SK-N-SH treated with all-trans-retinoic acid at 6 μM for 48 hours (cell line): ENCODE data around the gene IMPACT.
A peak's percentile ranks its signal among the peaks of the same experiment; 100 is the strongest.

Experiments used
- ATAC-seq: fragments of 200-7000 bp; cut with Tn5 transposase; 3 replicates; pipeline ENCODE4 v1.9.1; 2020; ENCODE audit warnings: mild to moderate bottlenecking, moderate library complexity
- ARNTL ChIP-seq: fragments of 450-650 bp; formaldehyde crosslinking; IDR thresholded peaks from 2 replicates; pipeline ENCODE4 v1.5.0; 2020; ENCODE audit warnings: low read depth, mild to moderate bottlenecking, moderate library complexity, borderline replicate concordance
- CSDC2 ChIP-seq: fragments of 250-450 bp; sonication (Bioruptor Pico); IDR thresholded peaks from 2 replicates; pipeline ENCODE4 v1.5.0; 2020; ENCODE audit warnings: mild to moderate bottlenecking, moderate library complexity
- ESRRG ChIP-seq: fragments of 250-450 bp; sonication (Bioruptor Pico); IDR thresholded peaks from 2 replicates; pipeline ENCODE4 v1.6.1; 2021; ENCODE audit warnings: mild to moderate bottlenecking
- GLIS3 ChIP-seq: fragments of 250-450 bp; sonication (Bioruptor Pico); IDR thresholded peaks from 2 replicates; pipeline ENCODE4 v1.5.0; 2020; ENCODE audit warnings: mild to moderate bottlenecking, moderate library complexity
- ISL1 ChIP-seq: fragments of 250-450 bp; sonication (Bioruptor Pico); IDR thresholded peaks from 2 replicates; pipeline ENCODE4 v2.1.2; 2022; ENCODE audit warnings: mild to moderate bottlenecking, moderate library complexity
- OSR1 ChIP-seq: fragments of 250-450 bp; sonication (Bioruptor Pico); IDR thresholded peaks from 2 replicates; pipeline ENCODE4 v1.8.0; 2022; ENCODE audit warnings: moderate library complexity, mild to moderate bottlenecking, inconsistent platforms
- PPARA ChIP-seq: fragments of 250-450 bp; sonication (Bioruptor Pico); IDR thresholded peaks from 2 replicates; pipeline ENCODE4 v1.5.0; 2020; ENCODE audit warnings: mild to moderate bottlenecking, borderline replicate concordance
- RARB ChIP-seq: fragments of 250-450 bp; sonication (Bioruptor Pico); IDR thresholded peaks from 2 replicates; pipeline ENCODE4 v1.8.0; 2021; ENCODE audit warnings: mild to moderate bottlenecking, moderate library complexity
- SNAI2 ChIP-seq: fragments of 250-450 bp; sonication (Bioruptor Pico); IDR thresholded peaks from 2 replicates; pipeline ENCODE4 v1.5.0; 2020; ENCODE audit warnings: mild to moderate bottlenecking, moderate library complexity
- TOX ChIP-seq: fragments of 250-450 bp; sonication (Bioruptor Pico); IDR thresholded peaks from 2 replicates; pipeline ENCODE4 v1.8.0; 2021; ENCODE audit warnings: mild to moderate bottlenecking, moderate library complexity, borderline replicate concordance
- ZC3H10 ChIP-seq: fragments of 250-450 bp; sonication (Bioruptor Pico); IDR thresholded peaks from 2 replicates; pipeline ENCODE4 v1.5.1; 2021; ENCODE audit warnings: mild to moderate bottlenecking, moderate library complexity
- ZNF565 ChIP-seq: fragments of 450-650 bp; formaldehyde crosslinking; conservative IDR thresholded peaks from 2 replicates; pipeline ENCODE4 v1.5.0; 2020; ENCODE audit warnings: low read depth, mild to moderate bottlenecking, moderate library complexity
- ZNF70 ChIP-seq: fragments of 450-650 bp; formaldehyde crosslinking; IDR thresholded peaks from 2 replicates; pipeline ENCODE4 v1.5.0; 2020; ENCODE audit warnings: mild to moderate bottlenecking, moderate library complexity
- TF ChIP-seq, protein P1 (sequence below): fragments of 250-450 bp; sonication (Bioruptor Pico); IDR thresholded peaks from 2 replicates; pipeline ENCODE4 v1.5.0; 2020; ENCODE audit warnings: mild to moderate bottlenecking, moderate library complexity
- TF ChIP-seq, protein P2 (sequence below): fragments of 250-450 bp; sonication (Bioruptor Pico); IDR thresholded peaks from 2 replicates; pipeline ENCODE4 v1.8.0; 2020; ENCODE audit warnings: mild to moderate bottlenecking, moderate library complexity, borderline replicate concordance
- TF ChIP-seq, protein P3 (sequence below): fragments of 250-450 bp; sonication (Bioruptor Pico); IDR thresholded peaks from 2 replicates; pipeline ENCODE4 v1.5.1; 2020; ENCODE audit warnings: low read depth, mild to moderate bottlenecking, moderate library complexity
- TF ChIP-seq, protein P4 (sequence below): fragments of 250-450 bp; sonication (Bioruptor Pico); IDR thresholded peaks from 2 replicates; pipeline ENCODE4 v1.8.0; 2021; ENCODE audit warnings: low read depth, mild to moderate bottlenecking, moderate library complexity, borderline replicate concordance

The IMPACT gene

DNA sequence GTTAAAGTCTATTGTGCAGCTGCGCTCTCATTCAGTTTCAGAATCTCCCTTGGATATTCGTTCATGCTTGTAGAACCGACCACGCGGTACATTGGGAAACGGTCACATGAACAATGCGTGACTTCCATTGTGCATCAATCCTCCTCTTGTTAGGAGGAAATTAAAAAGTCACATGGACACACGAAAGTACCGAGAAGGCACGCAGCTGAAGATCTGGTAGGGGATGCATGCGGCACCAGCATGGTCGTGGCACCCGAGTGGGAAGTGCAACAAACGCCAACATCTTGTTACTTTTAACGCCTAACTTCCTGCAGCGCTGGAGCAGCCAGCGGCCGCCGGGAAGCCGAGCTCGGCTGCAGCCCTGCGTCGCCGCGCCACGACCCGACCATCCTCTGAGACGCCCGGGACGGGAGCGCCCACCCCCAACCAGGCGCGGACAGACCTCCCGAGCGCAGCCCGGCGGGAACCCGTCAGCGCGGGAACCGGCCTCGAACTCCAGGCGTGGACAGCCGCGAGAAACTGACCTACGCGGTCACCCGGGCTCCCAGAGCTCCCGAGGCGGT lies 29.3 kb upstream of the IMPACT start:
- ATAC-seq = peak; percentile 72
- TF ChIP-seq ZC3H10 (no peak), RARB (CRISPR knock-in tag) (no peak), GLIS3 (CRISPR knock-in tag) (0 out of 2 replicates have a peak, but pooled peaks have one; percentile 47)
- TF ChIP-seq, protein P1, sequence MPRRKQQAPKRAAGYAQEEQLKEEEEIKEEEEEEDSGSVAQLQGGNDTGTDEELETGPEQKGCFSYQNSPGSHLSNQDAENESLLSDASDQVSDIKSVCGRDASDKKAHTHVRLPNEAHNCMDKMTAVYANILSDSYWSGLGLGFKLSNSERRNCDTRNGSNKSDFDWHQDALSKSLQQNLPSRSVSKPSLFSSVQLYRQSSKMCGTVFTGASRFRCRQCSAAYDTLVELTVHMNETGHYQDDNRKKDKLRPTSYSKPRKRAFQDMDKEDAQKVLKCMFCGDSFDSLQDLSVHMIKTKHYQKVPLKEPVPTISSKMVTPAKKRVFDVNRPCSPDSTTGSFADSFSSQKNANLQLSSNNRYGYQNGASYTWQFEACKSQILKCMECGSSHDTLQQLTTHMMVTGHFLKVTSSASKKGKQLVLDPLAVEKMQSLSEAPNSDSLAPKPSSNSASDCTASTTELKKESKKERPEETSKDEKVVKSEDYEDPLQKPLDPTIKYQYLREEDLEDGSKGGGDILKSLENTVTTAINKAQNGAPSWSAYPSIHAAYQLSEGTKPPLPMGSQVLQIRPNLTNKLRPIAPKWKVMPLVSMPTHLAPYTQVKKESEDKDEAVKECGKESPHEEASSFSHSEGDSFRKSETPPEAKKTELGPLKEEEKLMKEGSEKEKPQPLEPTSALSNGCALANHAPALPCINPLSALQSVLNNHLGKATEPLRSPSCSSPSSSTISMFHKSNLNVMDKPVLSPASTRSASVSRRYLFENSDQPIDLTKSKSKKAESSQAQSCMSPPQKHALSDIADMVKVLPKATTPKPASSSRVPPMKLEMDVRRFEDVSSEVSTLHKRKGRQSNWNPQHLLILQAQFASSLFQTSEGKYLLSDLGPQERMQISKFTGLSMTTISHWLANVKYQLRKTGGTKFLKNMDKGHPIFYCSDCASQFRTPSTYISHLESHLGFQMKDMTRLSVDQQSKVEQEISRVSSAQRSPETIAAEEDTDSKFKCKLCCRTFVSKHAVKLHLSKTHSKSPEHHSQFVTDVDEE (CRISPR knock-in tag) = 0 out of 2 replicates have a peak, but pooled peaks have one; percentile 55
- TF ChIP-seq, all 23 proteins: peak for 2

DNA sequence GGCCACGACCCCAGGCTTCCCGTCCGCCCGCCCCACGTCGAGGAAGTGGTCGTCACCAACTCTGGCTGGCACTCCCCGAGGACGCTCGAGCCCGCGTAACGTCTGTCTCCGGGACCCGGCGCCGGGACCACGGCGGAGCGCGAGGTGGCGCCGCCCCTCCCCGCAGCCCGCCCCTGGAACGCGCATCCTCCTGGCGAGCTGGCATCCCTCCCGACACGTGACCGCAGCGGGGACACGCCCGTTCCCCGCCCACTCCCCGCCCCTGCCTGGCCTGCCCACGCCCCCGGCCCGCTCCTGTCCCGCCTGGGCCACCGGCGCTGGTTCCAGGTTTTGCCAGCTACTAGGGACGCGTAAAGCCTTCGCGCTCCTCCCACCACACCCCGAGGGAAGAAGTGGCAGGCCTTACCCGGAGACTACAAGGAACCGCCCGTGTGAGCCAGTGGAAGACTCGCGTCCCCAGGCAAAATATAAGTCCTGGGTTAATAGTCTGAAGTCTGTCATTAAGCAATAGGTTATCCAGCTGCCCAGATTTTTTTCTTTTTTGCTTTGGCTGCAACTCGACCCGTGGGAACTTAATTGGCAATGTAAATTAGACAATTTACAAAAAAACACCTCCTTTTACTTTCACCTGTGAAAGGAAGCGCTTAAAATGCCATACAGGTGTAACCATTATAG lies 28.6 kb upstream of the IMPACT start, which contains the start of gene OSBPL1A:
OSBPL1A (minus strand) TSS at position 131 of the 675 bp plus-strand sequence. CDS start 20,291 bp downstream, outside the sequence.
- ATAC-seq = peak; percentile 93
- TF ChIP-seq TOX (CRISPR knock-in tag) (no peak), ARNTL (CRISPR knock-in tag) (peak; percentile 64; the same call in 1 of the 2 replicates), ESRRG (CRISPR knock-in tag) (no peak)
- TF ChIP-seq, all 23 proteins: peak for 1

DNA sequence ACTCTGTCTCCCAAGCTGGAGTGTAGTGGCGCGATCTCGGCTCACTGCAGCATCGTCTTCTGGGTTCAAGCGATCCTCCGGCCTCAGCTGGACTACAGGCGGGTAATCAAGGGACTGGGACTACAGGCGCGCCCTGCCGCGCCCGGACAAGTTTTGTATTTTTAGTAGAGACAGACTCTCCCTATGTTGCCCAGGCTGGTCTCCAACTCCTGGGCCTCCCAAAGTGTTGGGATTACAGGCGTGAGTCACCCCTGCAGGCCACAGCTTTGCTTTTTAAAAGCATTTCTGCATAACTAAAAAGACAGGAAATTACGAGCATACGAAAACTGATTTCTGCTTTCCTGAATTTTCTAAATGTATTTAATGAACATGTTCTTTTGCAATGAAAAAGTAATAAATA lies 27.9 kb upstream of the IMPACT start:
- no peak for ATAC-seq
- TF ChIP-seq ZNF70 = no peak
- TF ChIP-seq, protein P2, sequence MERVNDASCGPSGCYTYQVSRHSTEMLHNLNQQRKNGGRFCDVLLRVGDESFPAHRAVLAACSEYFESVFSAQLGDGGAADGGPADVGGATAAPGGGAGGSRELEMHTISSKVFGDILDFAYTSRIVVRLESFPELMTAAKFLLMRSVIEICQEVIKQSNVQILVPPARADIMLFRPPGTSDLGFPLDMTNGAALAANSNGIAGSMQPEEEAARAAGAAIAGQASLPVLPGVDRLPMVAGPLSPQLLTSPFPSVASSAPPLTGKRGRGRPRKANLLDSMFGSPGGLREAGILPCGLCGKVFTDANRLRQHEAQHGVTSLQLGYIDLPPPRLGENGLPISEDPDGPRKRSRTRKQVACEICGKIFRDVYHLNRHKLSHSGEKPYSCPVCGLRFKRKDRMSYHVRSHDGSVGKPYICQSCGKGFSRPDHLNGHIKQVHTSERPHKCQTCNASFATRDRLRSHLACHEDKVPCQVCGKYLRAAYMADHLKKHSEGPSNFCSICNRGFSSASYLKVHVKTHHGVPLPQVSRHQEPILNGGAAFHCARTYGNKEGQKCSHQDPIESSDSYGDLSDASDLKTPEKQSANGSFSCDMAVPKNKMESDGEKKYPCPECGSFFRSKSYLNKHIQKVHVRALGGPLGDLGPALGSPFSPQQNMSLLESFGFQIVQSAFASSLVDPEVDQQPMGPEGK (CRISPR knock-in tag) = no peak
- no peak for TF ChIP-seq CSDC2 (CRISPR knock-in tag)
- TF ChIP-seq OSR1 (CRISPR knock-in tag) = no peak
- TF ChIP-seq ZC3H10 = no peak
- TF ChIP-seq TOX (CRISPR knock-in tag) = no peak
- TF ChIP-seq ZNF565 = no peak
- no peak for TF ChIP-seq SNAI2 (CRISPR knock-in tag)
- TF ChIP-seq ISL1 (CRISPR knock-in tag) = no peak
- TF ChIP-seq RARB (CRISPR knock-in tag) = no peak
- TF ChIP-seq, protein P3, sequence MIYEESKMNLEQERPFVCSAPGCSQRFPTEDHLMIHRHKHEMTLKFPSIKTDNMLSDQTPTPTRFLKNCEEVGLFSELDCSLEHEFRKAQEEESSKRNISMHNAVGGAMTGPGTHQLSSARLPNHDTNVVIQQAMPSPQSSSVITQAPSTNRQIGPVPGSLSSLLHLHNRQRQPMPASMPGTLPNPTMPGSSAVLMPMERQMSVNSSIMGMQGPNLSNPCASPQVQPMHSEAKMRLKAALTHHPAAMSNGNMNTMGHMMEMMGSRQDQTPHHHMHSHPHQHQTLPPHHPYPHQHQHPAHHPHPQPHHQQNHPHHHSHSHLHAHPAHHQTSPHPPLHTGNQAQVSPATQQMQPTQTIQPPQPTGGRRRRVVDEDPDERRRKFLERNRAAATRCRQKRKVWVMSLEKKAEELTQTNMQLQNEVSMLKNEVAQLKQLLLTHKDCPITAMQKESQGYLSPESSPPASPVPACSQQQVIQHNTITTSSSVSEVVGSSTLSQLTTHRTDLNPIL (CRISPR knock-in tag) = no peak
- no peak for TF ChIP-seq PPARA (CRISPR knock-in tag)

DNA sequence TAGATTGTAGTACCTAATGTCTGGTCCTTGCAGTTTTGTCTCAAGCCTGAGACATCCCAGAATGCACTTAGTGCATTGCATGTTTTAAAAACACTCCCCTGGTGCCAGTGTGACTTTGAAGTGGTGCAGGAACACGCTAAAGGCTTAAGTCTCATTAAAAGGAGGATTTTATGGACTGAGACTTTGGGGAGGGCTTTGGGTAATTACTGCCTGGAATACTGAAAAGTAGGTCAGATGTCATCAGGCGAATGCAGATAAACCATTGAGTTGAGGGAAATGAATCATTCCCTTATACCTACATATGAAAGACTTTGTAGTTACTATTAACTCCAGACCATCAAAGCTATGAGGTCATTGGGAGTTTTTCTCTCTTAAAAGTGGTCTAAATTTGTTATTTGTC lies 25.9 kb upstream of the IMPACT start:
- no peak for ATAC-seq
- TF ChIP-seq GLIS3 (CRISPR knock-in tag) (no peak), TOX (CRISPR knock-in tag) (no peak), ZC3H10 (no peak), ZNF70 (no peak), ZNF565 (no peak)
- TF ChIP-seq, protein P3 (CRISPR knock-in tag) = no peak
- TF ChIP-seq, protein P4, sequence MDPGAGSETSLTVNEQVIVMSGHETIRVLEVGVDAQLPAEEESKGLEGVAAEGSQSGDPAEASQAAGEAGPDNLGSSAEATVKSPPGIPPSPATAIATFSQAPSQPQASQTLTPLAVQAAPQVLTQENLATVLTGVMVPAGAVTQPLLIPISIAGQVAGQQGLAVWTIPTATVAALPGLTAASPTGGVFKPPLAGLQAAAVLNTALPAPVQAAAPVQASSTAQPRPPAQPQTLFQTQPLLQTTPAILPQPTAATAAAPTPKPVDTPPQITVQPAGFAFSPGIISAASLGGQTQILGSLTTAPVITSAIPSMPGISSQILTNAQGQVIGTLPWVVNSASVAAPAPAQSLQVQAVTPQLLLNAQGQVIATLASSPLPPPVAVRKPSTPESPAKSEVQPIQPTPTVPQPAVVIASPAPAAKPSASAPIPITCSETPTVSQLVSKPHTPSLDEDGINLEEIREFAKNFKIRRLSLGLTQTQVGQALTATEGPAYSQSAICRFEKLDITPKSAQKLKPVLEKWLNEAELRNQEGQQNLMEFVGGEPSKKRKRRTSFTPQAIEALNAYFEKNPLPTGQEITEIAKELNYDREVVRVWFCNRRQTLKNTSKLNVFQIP (CRISPR knock-in tag) = no peak
- TF ChIP-seq, all 23 proteins: peak for 0
